K562 (cell line): Measurements from ENCODE around the gene HTR3C.

Experiments
- CTCF ChIP-seq, 3 experiments: IDR thresholded peaks in 2 of 3; conservative IDR thresholded peaks in 1 of 3; 2 replicates each; pipeline ENCODE4 v1.5.1; 2011 to 2012; ENCODE audit warnings: low read length in 3 of 3, mild to moderate bottlenecking in 3 of 3, control low read depth in 2 of 3, improper control_type of control experiment in 1 of 3, inconsistent platforms in 1 of 3, low read depth in 1 of 3, mixed read lengths in 1 of 3, moderate library complexity in 1 of 3; ENCODE audit not compliant: insufficient read depth in 2 of 3
- KLF1 ChIP-seq: fragments of 450-650 bp; IDR thresholded peaks from 2 replicates; pipeline ENCODE4 v1.6.1; 2016; ENCODE audit warnings: missing genetic modification characterization, missing compliant biosample characterization
- MAFK ChIP-seq: IDR thresholded peaks from 2 replicates; pipeline ENCODE4 v1.6.1; 2011; ENCODE audit warnings: low read length, improper control_type of control experiment
- MYBL2 ChIP-seq, 2 experiments: fragments of 450-650 bp in 1 of 2; sonication (generic) in 1 of 2; formaldehyde crosslinking in 1 of 2; IDR thresholded peaks; 2 replicates each; pipeline versions ENCODE4 v1.6.1 to v1.8.1; 2017 to 2022; ENCODE audit warnings: borderline replicate concordance in 1 of 2, inconsistent platforms in 1 of 2, low read depth in 1 of 2, mild to moderate bottlenecking in 1 of 2, missing genetic modification reagents in 1 of 2, moderate library complexity in 1 of 2
- PREB ChIP-seq: sonication (generic); formaldehyde crosslinking; IDR thresholded peaks from 2 replicates; pipeline ENCODE4 v1.8.1; 2023; ENCODE audit warnings: mild to moderate bottlenecking, missing genetic modification reagents
- RAD21 ChIP-seq, 2 experiments: fragments of 250-450 bp in 1 of 2; fragments of 450-650 bp in 1 of 2; sonication (Bioruptor Pico) in 1 of 2; formaldehyde crosslinking in 1 of 2; IDR thresholded peaks in 1 of 2; conservative IDR thresholded peaks in 1 of 2; 2 replicates each; pipeline versions ENCODE4 v1.4.0 to v1.8.0; 2020 to 2022; ENCODE audit warnings: mild to moderate bottlenecking in 2 of 2, moderate library complexity in 1 of 2
- TBL1XR1 ChIP-seq, 2 experiments: IDR thresholded peaks; 2 replicates each; pipeline ENCODE4 v1.6.1; 2012; ENCODE audit warnings: improper control_type of control experiment in 2 of 2, low read length in 2 of 2, mild to moderate bottlenecking in 1 of 2
- TCF3 ChIP-seq: sonication (generic); formaldehyde crosslinking; IDR thresholded peaks from 2 replicates; pipeline ENCODE4 v1.4.0; 2020; ENCODE audit warnings: mild to moderate bottlenecking, missing genetic modification reagents
- ZBTB17 ChIP-seq: fragments of 450-650 bp; formaldehyde crosslinking; IDR thresholded peaks from 2 replicates; pipeline ENCODE4 v1.4.0; 2020; ENCODE audit warnings: mild to moderate bottlenecking
- ZFX ChIP-seq: sonication (generic); formaldehyde crosslinking; IDR thresholded peaks from 2 replicates; pipeline ENCODE4 v1.8.0; 2022; ENCODE audit warnings: mild to moderate bottlenecking, missing genetic modification reagents, moderate library complexity
- ZNF354B ChIP-seq: fragments of 250-450 bp; sonication (Bioruptor Pico); IDR thresholded peaks from 2 replicates; pipeline ENCODE4 v1.4.0; 2020
- TF ChIP-seq, protein P1 (sequence below): sonication (generic); formaldehyde crosslinking; IDR thresholded peaks from 2 replicates; pipeline ENCODE4 v1.8.0; 2022; ENCODE audit warnings: mild to moderate bottlenecking, missing genetic modification reagents

GRCh38 chr3:184040010-184040409 is 12.8 kb upstream of the HTR3C start:
- TF ChIP-seq ZBTB17 (CRISPR knock-in tag), result no peak
- TF ChIP-seq, protein P1, sequence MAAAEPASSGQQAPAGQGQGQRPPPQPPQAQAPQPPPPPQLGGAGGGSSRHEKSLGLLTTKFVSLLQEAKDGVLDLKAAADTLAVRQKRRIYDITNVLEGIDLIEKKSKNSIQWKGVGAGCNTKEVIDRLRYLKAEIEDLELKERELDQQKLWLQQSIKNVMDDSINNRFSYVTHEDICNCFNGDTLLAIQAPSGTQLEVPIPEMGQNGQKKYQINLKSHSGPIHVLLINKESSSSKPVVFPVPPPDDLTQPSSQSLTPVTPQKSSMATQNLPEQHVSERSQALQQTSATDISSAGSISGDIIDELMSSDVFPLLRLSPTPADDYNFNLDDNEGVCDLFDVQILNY (CRISPR knock-in tag), result no peak
- TF ChIP-seq RAD21 (CRISPR knock-in tag; conservative IDR thresholded peaks at IDR 0.05 in 1 of 2, IDR thresholded peaks at IDR 0.05 in 1 of 2), result peak; percentile 79 to 82
- no peak for TF ChIP-seq TBL1XR1 (IDR thresholded peaks at IDR 0.05; ENCODE audit: low read length in 2 of 2)
- no peak for TF ChIP-seq ZFX
- no peak for TF ChIP-seq MAFK
- no peak for TF ChIP-seq MYBL2 (IDR thresholded peaks at IDR 0.05; ENCODE audit: low read depth)
- no peak for TF ChIP-seq MYBL2 (CRISPR knock-in tag; IDR thresholded peaks at IDR 0.05; ENCODE audit: borderline replicate concordance)
- no peak for TF ChIP-seq PREB (CRISPR knock-in tag)
- no peak for TF ChIP-seq KLF1
- peak; percentile 66 to 79 (median 68) for TF ChIP-seq CTCF (IDR thresholded peaks at IDR 0.05 in 2 of 3, conservative IDR thresholded peaks at IDR 0.05 in 1 of 3; ENCODE audit: insufficient read depth in 2 of 3, low read depth in 1 of 3, low read length in 3 of 3)
- TF ChIP-seq TCF3, result no peak
- no peak for TF ChIP-seq ZNF354B (CRISPR knock-in tag)
